OCI-M2 (cell line): Measurements from ENCODE around the gene ZNF445.
"Not testable (repeated sequence)": the region's sequence is repeated elsewhere in the genome, so short reads cannot be mapped to it uniquely, and the experiment has no call there.

Experiments used
- DNase-seq: peaks from one replicate; lab custom pipeline; 2025; ENCODE audit not compliant: unreplicated experiment; lab: John Stamatoyannopoulos, UW

ZNF445 gene

DNA sequence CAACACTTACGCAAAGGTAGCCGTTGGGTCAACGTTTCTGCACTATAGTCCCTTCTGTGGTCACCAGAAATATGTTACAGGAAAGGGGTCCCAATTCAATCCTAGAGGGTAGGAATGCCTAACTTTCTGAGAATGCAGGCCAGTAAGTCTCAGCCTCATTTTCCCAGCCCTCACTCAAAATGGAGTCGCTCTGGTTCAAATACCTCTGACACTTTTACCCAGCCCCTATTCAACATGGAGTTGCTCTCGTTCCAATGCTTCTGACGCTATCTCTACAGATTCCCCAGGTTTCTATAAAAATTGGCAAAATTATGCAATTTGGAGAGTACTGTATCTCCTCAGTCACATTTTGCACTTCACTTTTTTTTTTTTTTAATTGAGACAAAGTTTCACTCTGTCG is 39.7 kb downstream of the ZNF445 start:
- no peak for DNase-seq

DNA sequence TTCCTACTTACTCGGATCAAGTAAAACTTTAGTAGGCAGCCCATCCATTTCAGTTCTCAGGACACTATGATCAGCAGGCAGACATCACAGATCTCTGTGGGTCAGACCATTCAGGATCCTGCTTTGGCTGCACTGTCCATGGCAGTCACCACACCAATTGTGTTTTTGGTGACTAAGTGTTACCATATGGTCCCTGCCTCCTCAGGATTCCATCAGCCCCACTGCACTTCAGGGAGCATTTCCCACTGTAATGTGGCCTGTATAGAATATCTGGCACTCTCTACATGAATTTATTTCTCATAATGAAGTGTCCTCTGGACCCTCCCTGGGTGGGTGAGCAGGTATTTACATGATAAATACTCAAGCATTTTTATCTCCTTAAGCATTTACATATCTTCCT is 41.3 kb downstream of the ZNF445 start:
- DNase-seq: no peak

DNA sequence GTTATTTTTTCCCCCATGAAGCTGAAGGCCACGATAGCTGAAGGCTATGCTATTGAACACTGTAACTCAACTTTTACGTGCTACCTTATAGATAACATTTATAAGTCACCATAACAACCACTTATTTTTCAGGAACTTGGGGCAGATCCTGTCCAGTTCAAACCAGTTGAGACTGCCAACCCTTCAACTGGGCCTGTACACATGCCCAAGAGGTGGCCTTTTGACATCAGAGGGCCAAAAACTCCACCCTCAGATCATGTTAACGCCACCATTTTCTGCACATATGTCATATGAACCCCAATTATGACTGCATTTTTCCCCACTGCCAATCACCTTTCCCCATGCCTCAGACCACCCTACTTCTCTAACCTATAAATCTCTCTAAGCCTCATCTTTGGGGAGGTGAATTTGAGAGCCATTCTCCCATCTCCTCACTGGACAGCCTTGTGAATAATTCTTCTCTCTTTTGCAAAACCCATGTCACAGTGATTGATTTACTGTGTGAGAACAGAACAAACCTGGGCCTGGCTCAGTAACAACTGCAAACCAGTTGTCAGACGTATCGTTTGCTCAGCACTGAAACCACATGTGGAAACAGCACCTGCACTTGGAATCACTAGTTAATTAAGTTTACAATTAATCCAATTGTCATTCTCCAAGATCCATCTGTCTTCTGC is 42.5 kb downstream of the ZNF445 start:
- DNase-seq: no peak

GRCh38 chr3:44430466-44430865 is 47.0 kb downstream of the ZNF445 start:
- DNase-seq: no peak

GRCh38 chr3:44429459-44429858 is 48.0 kb downstream of the ZNF445 start:
- no peak for DNase-seq

- DNase-seq: no peak
Measured at GRCh38 chr3:44428910-44429309, 48.6 kb downstream of the ZNF445 start.

- DNase-seq: no peak
Measured at GRCh38 chr3:44427683-44428082, 49.8 kb downstream of the ZNF445 start.

DNA sequence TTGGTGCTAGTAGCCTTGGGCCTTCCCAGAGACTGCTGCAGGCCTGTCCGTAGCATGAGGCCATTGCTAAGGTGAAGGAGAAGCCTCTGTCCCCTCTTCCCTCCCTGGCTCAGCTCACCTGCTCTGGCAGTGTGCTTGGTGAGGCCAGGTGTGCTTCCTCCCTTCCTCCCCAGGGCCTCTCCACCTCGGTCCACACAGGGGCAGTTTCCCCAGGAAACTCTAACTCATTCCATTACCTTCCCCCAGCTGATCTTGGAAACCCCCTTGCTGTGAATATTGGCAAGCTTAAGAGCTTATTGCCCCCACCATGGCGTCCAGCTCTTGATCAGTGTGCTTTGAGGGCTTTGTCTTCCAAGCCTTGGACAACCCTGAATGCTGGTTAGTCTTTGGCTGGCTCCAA is 52.7 kb downstream of the ZNF445 start:
- DNase-seq: no peak

GRCh38 chr3:44421280-44421679 is 56.2 kb downstream of the ZNF445 start:
- no peak for DNase-seq

- DNase-seq: no peak
Measured at GRCh38 chr3:44420676-44421075, 56.8 kb downstream of the ZNF445 start.

- no peak for DNase-seq
Measured at GRCh38 chr3:44419923-44420650, 57.4 kb downstream of the ZNF445 start.

- DNase-seq: no peak
Measured at GRCh38 chr3:44419116-44419922, 58.2 kb downstream of the ZNF445 start.

DNA sequence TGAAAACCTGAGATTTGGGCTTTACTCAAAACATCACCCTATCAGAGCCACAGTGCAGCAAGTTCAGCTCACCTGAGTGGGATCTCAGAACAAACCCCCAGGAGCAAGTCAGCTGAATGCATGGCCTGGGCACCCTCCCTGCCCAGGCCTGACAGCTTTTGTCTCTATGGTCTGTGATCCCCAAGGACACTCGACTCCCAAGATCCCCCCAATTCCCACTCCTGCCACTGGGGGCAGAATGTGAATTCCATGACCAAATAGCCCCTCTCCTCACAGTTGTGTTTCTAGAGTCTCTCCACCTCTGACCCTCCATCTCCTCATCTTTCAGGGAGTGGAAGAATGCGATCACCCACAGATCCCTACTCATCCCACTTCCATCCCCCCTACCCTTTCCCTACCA is 58.9 kb downstream of the ZNF445 start:
- no peak for DNase-seq

DNA sequence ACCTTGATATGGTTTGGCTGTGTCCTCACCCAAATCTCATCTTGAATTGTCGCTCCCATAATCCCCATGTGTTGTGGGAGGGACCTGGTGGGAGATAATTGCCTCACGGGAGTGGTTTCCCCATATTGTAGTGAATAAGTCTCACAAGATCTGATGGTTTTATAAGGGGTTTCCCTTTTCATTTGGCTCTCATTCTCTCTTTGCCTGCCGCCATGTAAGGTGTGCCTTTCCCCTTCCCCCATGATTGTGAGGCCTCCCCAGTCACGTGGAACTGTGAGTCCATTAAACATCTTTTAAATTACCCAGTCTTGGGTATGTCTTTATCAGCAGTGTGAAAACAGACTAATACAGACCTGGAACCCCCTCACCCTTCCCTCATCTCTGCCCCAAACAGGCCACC is 59.4 kb downstream of the ZNF445 start:
- not testable (repeated sequence) for DNase-seq

DNA sequence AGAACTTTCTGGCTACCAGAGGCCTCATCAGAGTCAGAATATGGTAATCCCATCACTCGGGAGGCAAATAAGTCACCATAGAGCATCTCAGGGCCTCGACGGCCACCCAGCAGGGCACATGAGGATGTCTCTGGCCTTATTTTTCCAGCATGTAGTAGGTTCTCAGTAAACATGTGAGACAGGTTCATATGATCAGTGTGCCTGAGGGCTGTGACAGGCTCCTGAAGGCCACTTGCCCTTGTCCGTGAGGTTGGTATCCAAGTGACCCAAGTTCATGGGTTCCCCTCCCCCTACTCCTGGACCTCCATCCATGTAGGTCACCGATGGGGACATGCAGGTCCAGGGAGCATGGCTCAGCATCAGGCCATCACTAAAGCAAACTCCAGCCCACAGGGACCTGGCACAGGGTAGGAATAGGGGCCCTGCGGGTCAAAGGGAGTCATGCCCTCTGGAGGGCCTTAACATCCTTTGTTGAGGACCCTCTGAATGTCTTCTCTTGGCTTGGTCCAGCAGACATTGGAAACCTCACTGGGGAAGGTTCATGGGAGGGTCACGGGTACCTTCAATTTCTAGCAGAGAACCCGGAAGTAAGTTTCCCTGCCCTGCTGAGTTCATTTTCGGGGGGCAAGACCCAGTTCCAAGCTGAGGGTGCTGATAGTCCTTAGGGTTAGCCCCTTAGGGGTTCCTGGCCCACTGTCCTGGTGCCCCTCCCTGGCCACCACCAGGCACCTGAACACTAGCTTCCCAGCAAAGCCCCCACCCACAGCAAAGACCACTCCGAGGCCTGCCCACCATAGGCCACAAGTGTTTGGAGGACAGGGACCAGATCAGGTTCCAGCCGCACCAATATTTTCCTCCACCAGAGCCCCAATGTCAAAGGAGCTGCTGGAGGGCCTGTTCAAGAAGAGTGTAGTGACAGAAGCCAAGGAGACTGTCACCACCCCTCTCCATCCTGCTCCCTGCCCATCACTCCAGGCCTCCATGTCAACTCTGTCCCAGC is 61.1 kb downstream of the ZNF445 start:
- no peak for DNase-seq

- DNase-seq: no peak
Measured at GRCh38 chr3:44415421-44415820, 62.0 kb downstream of the ZNF445 start.

DNA sequence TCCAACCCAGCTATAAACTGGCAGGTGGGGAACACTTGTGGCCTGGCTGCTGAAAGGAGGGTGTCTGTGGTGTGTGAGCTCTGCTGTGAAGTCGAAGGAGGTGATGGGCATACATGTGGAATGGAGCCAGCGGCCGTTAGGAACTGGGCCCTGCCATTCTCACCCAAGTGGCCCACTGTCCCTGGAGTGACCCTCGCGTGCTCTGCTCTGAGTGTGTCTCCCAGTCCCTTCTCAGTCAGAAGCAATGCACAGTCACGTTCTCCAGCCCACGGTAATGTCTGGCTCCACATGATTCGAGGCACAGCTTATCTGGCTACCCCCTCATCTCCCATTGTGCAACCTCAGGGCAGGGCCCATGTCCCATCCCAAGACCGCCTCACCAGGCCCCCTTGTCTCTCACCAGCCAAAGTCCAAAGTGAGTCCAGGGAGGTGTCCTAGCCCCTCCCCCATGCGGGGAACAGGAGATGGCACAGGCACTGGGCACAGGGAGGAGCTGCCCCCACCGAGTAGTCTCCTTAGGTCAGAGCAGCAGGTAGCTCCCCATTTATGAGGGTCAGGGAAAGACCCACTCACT is 62.9 kb downstream of the ZNF445 start:
- no peak for DNase-seq

- DNase-seq: no peak
Measured at GRCh38 chr3:44412365-44412764, 65.1 kb downstream of the ZNF445 start.

GRCh38 chr3:44411031-44411645 is 66.3 kb downstream of the ZNF445 start:
- no peak for DNase-seq
